ENCODE results near the gene LAX1. TPM values are rescaled to one million over a fixed set of nuclear protein-coding genes. Genes with fewer than 3 reads are reported as not detected.
"Not testable (repeated sequence)": the region's sequence is repeated elsewhere in the genome, so short reads cannot be mapped to it uniquely, and the experiment has no call there.

Gene LAX1
- total RNA-seq, 2 experiments from 2014 or later, result 20.7 to 21.1 TPM

GRCh38 chr1:203744075-203744972 is 20.7 kb upstream of the LAX1 start:
- POLR2A ChIA-PET, result interaction anchor here (0.6 kb wide), 1 partner anchor 21 kb away, joined by 3 read pairs; the partner anchor contains the start of gene LAX1
- DNase-seq (peak; percentile 58), ATAC-seq (peak; percentile 53)
- H3K4me3 Mint-ChIP-seq, result peak overlapping the region; percentile 41
- peaks cover 4% of the 10 kb centered on the region for H3K9me3 Mint-ChIP-seq
- no peak for TF ChIP-seq CTCF (IDR thresholded peaks at IDR 0.05)
- no peaks in the 10 kb centered on the region for H3K27me3 Mint-ChIP-seq
- peaks cover 6% of the 10 kb centered on the region for H3K36me3 Mint-ChIP-seq (ENCODE audit: low read depth)
- H3K27ac Mint-ChIP-seq, result peak overlapping the region; percentile 95
- peaks cover 20% of the 10 kb centered on the region for H3K4me1 Mint-ChIP-seq (ENCODE audit: low read depth)
- intact Hi-C loops (cut with micrococcal nuclease), result no loop called here
- CTCF ChIA-PET, result interaction anchor here (0.6 to 1.4 kb wide), 4 partner anchors 9 to 256 kb away, joined by 3 read pairs; no protein-coding TSS in a partner anchor

- Mint-ChIP-seq H3K4me3 (no peak overlapping the region), H3K4me1 (ENCODE audit: low read depth) (peaks cover 20% of the 10 kb centered on the region), H3K27me3 (no peaks in the 10 kb centered on the region), H3K9me3 (peaks cover 4% of the 10 kb centered on the region), H3K27ac (no peak overlapping the region), H3K36me3 (ENCODE audit: low read depth) (peaks cover 3% of the 10 kb centered on the region)
- TF ChIP-seq CTCF (IDR thresholded peaks at IDR 0.05), result no peak
- DNase-seq, result no peak
- ChIA-PET CTCF (no interaction called here), POLR2A (interaction anchor here (5.6 kb wide), 1 partner anchor 19 kb away, joined by 39 read pairs; the partner anchor contains the start of gene LAX1)
- intact Hi-C loops (cut with micrococcal nuclease), result no loop called here
- ATAC-seq, result no peak
Observed at GRCh38 chr1:203746281-203746680, 18.7 kb upstream of the LAX1 start.

GRCh38 chr1:203751051-203751450 is 13.9 kb upstream of the LAX1 start:
- Mint-ChIP-seq H3K9me3 (no peaks in the 10 kb centered on the region), H3K36me3 (ENCODE audit: low read depth) (no peaks in the 10 kb centered on the region), H3K4me3 (no peak overlapping the region), H3K4me1 (ENCODE audit: low read depth) (peaks cover 26% of the 10 kb centered on the region), H3K27ac (no peak overlapping the region), H3K27me3 (no peaks in the 10 kb centered on the region)
- CTCF ChIA-PET, result no interaction called here
- no peak for ATAC-seq
- no peak for TF ChIP-seq CTCF (IDR thresholded peaks at IDR 0.05)
- DNase-seq, result no peak
- intact Hi-C loops (cut with micrococcal nuclease), result no loop called here
- POLR2A ChIA-PET, result interaction anchor here (1.0 to 5.6 kb wide), 2 partner anchors 14 to 15 kb away, joined by 3 to 39 read pairs; partner anchors contain the start of gene LAX1

GRCh38 chr1:203751618-203752361 is 13.2 kb upstream of the LAX1 start:
- CTCF ChIA-PET; intact Hi-C loops (cut with micrococcal nuclease); H3K36me3 Mint-ChIP-seq (ENCODE audit: low read depth); DNase-seq; H3K27me3 Mint-ChIP-seq; H3K9me3 Mint-ChIP-seq; ATAC-seq; H3K27ac Mint-ChIP-seq; H3K4me3 Mint-ChIP-seq: not testable (repeated sequence)
- H3K4me1 Mint-ChIP-seq (ENCODE audit: low read depth), result peaks cover 30% of the 10 kb centered on the region
- POLR2A ChIA-PET, result interaction anchor here (1.0 to 5.6 kb wide), 2 partner anchors 13 to 15 kb away, joined by 3 to 39 read pairs; partner anchors contain the start of gene LAX1

DNA sequence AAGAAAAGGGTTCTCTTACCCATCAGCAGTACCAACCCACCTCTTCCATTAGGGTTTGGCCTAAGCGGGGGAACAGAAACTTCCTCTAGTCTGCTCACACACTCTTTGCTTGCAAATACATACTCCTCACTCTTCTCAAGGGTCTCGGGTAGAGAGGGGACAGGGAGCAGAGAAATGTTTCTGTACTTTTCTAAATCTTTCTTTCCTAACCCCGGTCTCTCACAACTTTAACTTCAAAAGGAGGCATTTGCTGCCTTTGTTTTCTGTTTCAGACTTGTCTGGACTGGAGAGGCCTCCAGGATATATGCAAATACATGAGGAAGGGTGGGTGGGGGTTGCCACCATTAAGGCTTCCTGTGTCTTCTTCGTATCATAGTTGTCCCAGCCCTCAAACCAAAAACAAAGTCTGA is 10.5 kb upstream of the LAX1 start:
- intact Hi-C loops (cut with micrococcal nuclease), result no loop called here
- Mint-ChIP-seq H3K4me3 (peak overlapping the region; percentile 23), H3K9me3 (no peaks in the 10 kb centered on the region), H3K36me3 (ENCODE audit: low read depth) (no peaks in the 10 kb centered on the region), H3K27me3 (no peaks in the 10 kb centered on the region), H3K4me1 (ENCODE audit: low read depth) (peaks cover 30% of the 10 kb centered on the region), H3K27ac (peak overlapping the region; percentile 91)
- peak; percentile 76 for ATAC-seq
- POLR2A ChIA-PET, result interaction anchor here (0.7 to 3.7 kb wide), 2 partner anchors 10 to 135 kb away, joined by 3 to 25 read pairs; partner anchors contain the start of gene LAX1
- DNase-seq, result peak; percentile 65
- no peak for TF ChIP-seq CTCF (IDR thresholded peaks at IDR 0.05)
- CTCF ChIA-PET, result interaction anchor here (0.6 kb wide), 1 partner anchor 160 kb away, joined by 3 read pairs; no protein-coding TSS in a partner anchor

Measured in activated CD8-positive, alpha-beta T cell treated with anti-CD3 and anti-CD28 coated beads for 36 hours (primary cell).